Measurements from ENCODE around the gene RAD51AP2.
"Not testable (repeated sequence)": the region's sequence is repeated elsewhere in the genome, so short reads cannot be mapped to it uniquely, and the experiment has no call there.

The RAD51AP2 gene

DNA sequence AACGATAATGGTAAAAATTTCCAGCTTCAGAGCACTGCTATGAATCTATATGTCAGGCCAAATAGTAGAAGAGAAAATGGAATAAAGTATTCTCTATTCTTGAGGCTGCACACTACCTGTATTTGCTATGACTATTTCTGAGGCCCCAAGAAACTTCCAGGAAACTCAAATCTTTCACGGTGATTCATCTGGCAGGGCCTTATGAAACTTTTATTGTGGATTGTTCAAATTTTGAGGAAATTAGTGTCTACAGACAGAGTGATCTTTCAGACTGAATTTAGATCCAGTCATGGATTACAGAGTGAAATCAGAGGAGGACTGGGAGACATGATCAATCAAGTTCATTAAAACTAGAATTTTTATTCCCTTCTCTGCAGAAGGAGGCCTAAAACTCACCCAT lies 18.2 kb upstream of the RAD51AP2 start:
- DNase-seq: no peak

GRCh38 chr2:17533546-17533945 lies 15.3 kb upstream of the RAD51AP2 start:
- no peak for DNase-seq

DNA sequence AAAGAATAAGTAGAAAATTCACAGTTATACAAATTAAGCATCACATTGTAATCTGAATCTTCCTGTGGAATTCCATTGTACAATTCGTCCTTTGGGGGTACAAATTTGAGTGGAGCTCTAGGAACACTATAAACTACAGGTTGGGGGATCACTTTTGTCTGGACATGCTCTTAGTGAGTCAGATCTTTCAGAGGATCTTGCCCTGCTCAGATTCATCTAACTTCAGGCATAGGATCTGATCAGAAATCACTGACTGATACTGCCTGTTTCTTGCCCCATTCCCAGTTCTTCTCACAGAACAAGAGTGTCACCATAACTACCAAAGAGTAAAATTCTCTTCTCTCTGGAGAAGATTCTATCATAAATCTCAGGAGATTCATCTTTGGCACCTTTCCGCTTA lies 11.5 kb upstream of the RAD51AP2 start:
- no peak for DNase-seq

GRCh38 chr2:17522303-17522702 lies 4.1 kb upstream of the RAD51AP2 start:
- DNase-seq: no peak

DNA sequence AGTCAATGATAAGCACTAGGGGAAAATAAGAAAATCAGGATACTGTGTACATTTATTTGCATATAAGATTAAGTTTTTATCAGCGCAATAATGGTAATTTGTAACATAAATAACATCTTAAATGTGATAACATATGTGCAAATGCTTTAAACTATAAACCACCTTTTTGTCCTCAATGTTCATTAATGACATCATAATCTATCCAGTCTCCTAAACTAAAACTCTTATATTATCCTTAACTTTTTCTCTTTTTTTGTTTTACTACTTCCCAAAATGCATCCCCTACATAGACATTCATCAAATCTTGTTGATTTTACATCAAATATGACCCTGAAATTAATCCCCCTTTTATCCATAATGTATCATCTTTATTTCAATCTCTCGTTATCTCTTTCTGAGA lies 3.4 kb upstream of the RAD51AP2 start:
- no peak for DNase-seq

DNA sequence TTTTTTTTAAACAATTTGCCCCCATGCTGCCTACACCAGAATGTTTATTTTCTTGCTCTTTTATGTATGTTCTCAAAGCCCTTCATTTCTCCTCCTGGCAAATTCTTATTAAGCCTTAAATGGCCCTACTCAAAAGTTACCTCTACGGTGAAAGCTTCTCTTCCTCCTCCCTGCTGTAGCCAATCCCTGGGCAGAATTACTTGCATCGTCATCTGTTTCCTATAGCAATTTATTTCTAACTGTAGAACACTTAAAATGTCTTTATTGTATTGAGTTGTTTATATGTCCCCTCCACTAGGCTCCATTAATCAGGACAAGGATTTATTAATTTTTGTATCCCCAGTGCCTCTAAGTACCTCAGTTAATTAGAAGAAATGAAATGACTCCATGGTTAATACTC lies 2.5 kb upstream of the RAD51AP2 start:
- no peak for DNase-seq

- no peak for DNase-seq
Observed at GRCh38 chr2:17519486-17519885, 1.2 kb upstream of the RAD51AP2 start.

DNA sequence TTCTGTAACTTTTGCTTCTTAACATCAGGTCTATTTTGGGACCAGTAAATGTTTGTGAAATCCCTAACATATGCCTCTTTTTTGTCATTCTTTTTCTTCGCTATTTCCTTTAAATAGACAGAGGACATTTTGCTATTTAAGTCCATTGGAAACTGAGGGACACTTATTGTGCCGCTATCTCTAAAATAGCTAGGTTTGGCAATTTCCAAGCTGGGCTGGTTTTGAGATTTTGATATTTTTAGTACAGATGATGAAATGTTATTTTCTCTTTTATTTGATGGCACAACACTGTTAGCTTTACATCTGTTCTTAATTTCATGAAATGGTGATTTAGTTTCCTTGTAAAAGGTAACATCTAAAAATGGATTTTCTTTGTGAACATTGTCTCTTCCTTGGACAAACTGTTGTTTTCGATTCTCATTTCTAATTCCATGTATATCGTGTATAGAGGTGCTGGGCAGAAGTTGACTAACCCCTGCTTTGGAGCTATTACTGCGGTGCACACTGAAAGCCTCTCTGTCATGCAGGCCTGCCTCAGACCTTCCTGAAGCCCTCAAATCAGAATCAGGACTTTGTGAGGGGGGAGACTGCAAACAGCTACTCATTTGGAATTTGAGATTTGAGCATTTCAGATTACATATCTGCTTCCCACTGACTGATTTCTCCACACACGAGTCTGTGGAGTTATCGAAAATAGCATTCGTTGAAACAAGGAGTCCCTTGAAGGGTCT lies 594 bp downstream of the RAD51AP2 start:
- no peak for DNase-seq

- DNase-seq: no peak
Observed at GRCh38 chr2:17515652-17516051, 2.6 kb downstream of the RAD51AP2 start.

- no peak for DNase-seq
Observed at GRCh38 chr2:17506736-17507616, 11.3 kb downstream of the RAD51AP2 start.

- DNase-seq: no peak
Observed at GRCh38 chr2:17497718-17498117, 20.5 kb downstream of the RAD51AP2 start.

DNA sequence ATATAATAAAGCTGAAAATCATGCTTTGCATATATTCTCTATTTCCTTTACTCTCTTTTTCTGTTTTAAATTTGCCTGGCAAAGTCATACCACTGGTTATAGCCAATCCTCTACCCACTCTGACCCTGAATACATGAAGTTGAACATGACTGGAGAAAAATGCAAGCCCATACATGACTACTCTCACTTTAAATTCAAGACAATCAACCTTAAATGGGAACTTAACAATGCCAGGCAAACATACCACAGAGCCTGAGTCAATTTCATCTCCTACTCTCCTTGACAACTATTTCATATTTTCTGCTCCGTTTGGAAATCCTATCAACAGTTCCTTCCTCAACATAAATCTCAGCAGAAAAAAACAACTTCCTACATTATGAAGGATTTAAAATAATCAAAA lies 22.6 kb downstream of the RAD51AP2 start:
- no peak for DNase-seq

GRCh38 chr2:17490165-17490564 lies 28.1 kb downstream of the RAD51AP2 start:
- not testable (repeated sequence) for DNase-seq

- not testable (repeated sequence) for DNase-seq
Observed at GRCh38 chr2:17488610-17489009, 29.6 kb downstream of the RAD51AP2 start.

GRCh38 chr2:17483496-17483895 lies 34.7 kb downstream of the RAD51AP2 start:
- DNase-seq: no peak

GRCh38 chr2:17482651-17483050 lies 35.6 kb downstream of the RAD51AP2 start:
- no peak for DNase-seq

DNA sequence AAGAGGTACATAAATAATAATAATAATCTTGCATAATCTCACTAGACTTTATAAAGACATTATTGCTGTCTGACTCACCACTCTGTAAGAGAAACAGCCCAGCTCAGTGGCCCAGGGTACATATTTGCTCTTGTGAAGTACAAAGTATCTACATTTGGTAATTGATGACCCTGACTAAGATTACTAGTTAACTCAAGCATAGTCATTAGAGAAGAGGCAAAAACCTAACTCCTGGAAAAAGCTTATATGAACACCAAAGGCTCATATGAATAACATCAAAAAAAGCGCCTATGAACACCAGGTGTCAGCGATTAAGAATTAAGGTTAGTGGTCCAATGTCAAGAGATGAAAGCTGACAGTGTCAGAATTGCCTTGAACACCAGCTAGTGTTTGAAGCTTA lies 38.4 kb downstream of the RAD51AP2 start:
- no peak for DNase-seq

DNA sequence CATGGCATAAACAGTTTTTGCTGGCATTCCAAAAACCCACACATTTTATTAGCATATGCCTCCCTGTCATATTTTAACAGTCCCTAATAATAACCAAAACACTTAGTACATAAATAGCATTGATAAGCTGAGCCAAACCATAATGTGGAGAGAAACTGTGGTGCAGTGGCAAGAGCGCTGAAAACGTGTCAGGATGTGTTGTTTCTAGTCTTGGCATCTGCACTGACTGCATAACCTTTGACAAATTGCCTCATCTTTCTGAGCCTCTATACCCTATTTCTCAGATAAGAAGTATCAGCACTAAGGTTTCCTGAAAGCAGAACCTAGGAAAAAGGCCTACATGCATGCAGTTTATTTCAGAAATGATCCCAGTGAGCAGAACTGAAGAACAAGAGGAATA lies 41.4 kb downstream of the RAD51AP2 start:
- no peak for DNase-seq

GRCh38 chr2:17476064-17476463 lies 42.2 kb downstream of the RAD51AP2 start:
- no peak for DNase-seq

DNA sequence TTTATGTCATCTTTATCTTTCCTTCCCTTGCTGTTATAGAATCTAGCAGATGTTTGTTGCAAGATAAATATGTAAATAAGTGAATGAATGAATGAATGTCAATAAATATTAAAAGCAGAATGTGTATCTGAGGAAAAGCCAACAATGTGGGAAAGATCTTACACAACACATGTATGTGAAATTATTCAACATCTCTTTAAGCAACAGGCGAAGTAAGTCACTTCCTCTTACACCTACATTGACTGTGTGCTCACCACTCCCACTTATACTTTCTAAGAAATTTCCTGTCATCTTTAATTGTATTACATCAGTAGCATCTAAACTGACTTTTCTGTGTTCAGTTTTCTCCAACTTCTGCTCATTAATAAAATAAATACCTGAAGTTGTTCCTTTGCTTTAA lies 43.0 kb downstream of the RAD51AP2 start:
- DNase-seq: no peak

DNA sequence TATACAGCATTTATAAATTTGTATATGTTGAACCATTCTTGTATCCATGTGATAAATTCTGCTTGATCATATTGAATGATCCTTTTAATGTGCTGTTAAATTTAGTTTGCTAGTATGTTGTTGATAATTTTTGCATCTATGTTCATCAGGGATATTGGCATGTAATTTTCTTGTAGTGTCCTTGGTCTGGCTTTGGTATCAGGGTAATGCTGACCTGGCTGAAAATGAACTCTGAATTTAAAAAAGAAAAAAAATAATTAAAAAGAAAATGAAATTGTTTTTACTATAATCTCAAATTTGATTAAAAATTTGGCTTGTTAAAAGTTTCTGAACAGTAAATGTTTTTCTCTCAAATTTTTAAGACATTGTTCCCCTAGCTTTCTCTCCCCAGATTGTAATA lies 46.3 kb downstream of the RAD51AP2 start:
- no peak for DNase-seq

- no peak for DNase-seq
Observed at GRCh38 chr2:17470855-17471641, 47.2 kb downstream of the RAD51AP2 start.

DNA sequence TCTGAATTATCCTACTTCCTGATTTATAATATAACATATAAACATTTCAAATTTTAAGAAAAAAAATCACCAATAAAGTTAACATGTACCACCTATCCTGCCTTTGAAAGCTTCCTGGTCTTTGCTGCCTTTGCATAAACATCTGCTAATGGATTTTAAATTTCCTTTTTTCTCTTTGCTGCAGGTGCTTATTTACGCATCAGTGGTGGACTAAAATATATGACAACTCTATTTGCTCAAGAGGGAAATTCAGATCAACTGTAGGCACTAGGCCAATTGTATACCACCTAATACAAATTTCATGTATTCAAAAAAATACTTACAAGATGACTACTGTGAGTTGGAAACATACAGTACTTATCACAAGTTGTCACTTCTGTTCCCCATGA lies 57.2 kb downstream of the RAD51AP2 start:
- DNase-seq: no peak
